Activated T-helper 17 cell treated with anti-CD3 and anti-CD28 coated beads, Interleukin-2, amount 50 U/mL, for 72 hours (primary cell): ENCODE measurements around the gene WWC2. TPM values are rescaled to one million over a fixed set of nuclear protein-coding genes. Genes with fewer than 3 reads are reported as not detected.
A peak's percentile ranks its signal among the peaks of the same experiment; 100 is the strongest.

ENCODE experiments used
- ATAC-seq: fragments of 150-1000 bp; cut with Tn5 transposase; replicated peaks from 2 replicates; pipeline ENCODE4 v1.10.0; 2021; ENCODE audit warnings: mild to moderate bottlenecking, moderate library complexity
- H3K27ac Mint-ChIP-seq: one replicate; pipeline ENCODE4 v1.8.0; 2022; ENCODE audit warnings: mixed read lengths
- H3K27me3 Mint-ChIP-seq: one replicate; pipeline ENCODE4 v1.8.0; 2022; ENCODE audit warnings: mixed read lengths
- H3K36me3 Mint-ChIP-seq: one replicate; pipeline ENCODE4 v1.8.0; 2022; ENCODE audit warnings: low read depth, mild to moderate bottlenecking, mixed read lengths
- H3K4me1 Mint-ChIP-seq: one replicate; pipeline ENCODE4 v1.8.0; 2022; ENCODE audit warnings: mixed read lengths
- H3K4me3 Mint-ChIP-seq: one replicate; pipeline ENCODE4 v1.8.0; 2022; ENCODE audit warnings: mild to moderate bottlenecking, mixed read lengths
- H3K9me3 Mint-ChIP-seq: one replicate; pipeline ENCODE4 v1.8.0; 2022; ENCODE audit warnings: mixed read lengths
- total RNA-seq, 2 donors: library from RNA; stranded (reverse); gene quantifications; one replicate each; pipeline ENCODE4 v1.2.3, GENCODE V29; 2022

Gene WWC2
- total RNA-seq, 2 donors from 2014 or later: 0.76 to 11.9 TPM

- no peak overlapping the region for H3K27ac Mint-ChIP-seq
- no peaks in the 10 kb centered on the region for H3K36me3 Mint-ChIP-seq
- no peaks in the 10 kb centered on the region for H3K9me3 Mint-ChIP-seq
- H3K4me3 Mint-ChIP-seq: no peak overlapping the region
- no peaks in the 10 kb centered on the region for H3K27me3 Mint-ChIP-seq
- H3K4me1 Mint-ChIP-seq: peaks cover 3% of the 10 kb centered on the region
- no peak for ATAC-seq
Observed at GRCh38 chr4:183158062-183158461, 59.0 kb downstream of the WWC2 start.

DNA sequence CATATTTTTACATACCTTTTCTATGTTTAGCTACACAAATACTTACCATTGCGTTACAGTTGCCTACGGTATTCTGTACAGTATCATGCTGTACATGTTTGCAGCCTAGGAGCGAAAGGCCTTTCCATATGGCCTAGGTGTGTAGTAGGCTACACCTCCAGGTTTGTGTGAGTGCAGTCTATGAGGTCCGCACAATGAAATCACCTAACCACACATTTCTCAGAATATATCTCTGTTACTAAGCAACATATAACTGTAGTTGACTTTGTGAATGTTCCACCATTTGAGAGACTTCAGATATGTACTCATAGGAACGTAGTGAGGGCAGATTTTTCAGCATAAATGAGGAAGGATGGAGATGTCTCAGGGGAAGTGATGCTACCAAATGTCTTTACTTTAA lies 62.6 kb downstream of the WWC2 start:
- peak; percentile 76 for ATAC-seq
- H3K4me1 Mint-ChIP-seq: peaks cover 8% of the 10 kb centered on the region

DNA sequence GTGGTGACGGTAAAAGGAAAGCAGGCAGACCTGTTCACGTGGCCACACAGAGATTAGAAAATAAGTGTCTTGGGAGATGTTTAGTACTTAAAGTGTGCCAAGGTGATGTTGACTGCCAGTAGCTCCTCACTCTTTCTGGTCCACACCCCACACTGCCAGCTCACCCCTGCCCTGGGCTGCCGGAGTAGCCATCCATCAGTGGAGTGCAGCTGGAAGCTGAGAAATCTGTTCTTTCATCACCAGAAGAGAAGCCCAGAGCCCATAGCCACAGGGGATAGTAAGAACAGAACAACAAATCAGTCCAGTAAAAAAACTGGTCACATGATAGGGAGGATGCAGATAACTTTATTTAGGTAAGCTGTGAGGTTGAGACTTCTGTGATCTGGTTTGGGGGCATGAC lies 64.1 kb downstream of the WWC2 start:
- Mint-ChIP-seq H3K27ac (no peak overlapping the region), H3K4me1 (peaks cover 5% of the 10 kb centered on the region), H3K27me3 (peaks cover 8% of the 10 kb centered on the region), H3K36me3 (no peaks in the 10 kb centered on the region), H3K4me3 (no peak overlapping the region), H3K9me3 (no peaks in the 10 kb centered on the region)
- ATAC-seq: no peak

More for the DNA sequence above, 62.6 kb downstream of the WWC2 start:
- no peak overlapping the region for H3K27ac Mint-ChIP-seq
- no peaks in the 10 kb centered on the region for H3K36me3 Mint-ChIP-seq
- H3K9me3 Mint-ChIP-seq: no peaks in the 10 kb centered on the region
- H3K4me3 Mint-ChIP-seq: no peak overlapping the region
- H3K27me3 Mint-ChIP-seq: peaks cover under 1% of the 10 kb centered on the region

- Mint-ChIP-seq H3K27ac (no peak overlapping the region), H3K36me3 (no peaks in the 10 kb centered on the region), H3K4me3 (no peak overlapping the region), H3K27me3 (peaks cover 8% of the 10 kb centered on the region), H3K9me3 (no peaks in the 10 kb centered on the region), H3K4me1 (peaks cover 5% of the 10 kb centered on the region)
- no peak for ATAC-seq
Observed at GRCh38 chr4:183164963-183165362, 65.9 kb downstream of the WWC2 start.

GRCh38 chr4:183165376-183165775 lies 66.3 kb downstream of the WWC2 start:
- no peak for ATAC-seq
- Mint-ChIP-seq H3K4me3 (no peak overlapping the region), H3K27me3 (peaks cover 8% of the 10 kb centered on the region), H3K36me3 (no peaks in the 10 kb centered on the region), H3K4me1 (peaks cover 5% of the 10 kb centered on the region), H3K9me3 (no peaks in the 10 kb centered on the region), H3K27ac (no peak overlapping the region)

GRCh38 chr4:183170894-183171293 lies 71.8 kb downstream of the WWC2 start:
- peaks cover 8% of the 10 kb centered on the region for H3K27me3 Mint-ChIP-seq
- no peak overlapping the region for H3K27ac Mint-ChIP-seq
- no peaks in the 10 kb centered on the region for H3K4me1 Mint-ChIP-seq
- no peaks in the 10 kb centered on the region for H3K36me3 Mint-ChIP-seq
- no peaks in the 10 kb centered on the region for H3K9me3 Mint-ChIP-seq
- no peak for ATAC-seq
- H3K4me3 Mint-ChIP-seq: no peak overlapping the region

DNA sequence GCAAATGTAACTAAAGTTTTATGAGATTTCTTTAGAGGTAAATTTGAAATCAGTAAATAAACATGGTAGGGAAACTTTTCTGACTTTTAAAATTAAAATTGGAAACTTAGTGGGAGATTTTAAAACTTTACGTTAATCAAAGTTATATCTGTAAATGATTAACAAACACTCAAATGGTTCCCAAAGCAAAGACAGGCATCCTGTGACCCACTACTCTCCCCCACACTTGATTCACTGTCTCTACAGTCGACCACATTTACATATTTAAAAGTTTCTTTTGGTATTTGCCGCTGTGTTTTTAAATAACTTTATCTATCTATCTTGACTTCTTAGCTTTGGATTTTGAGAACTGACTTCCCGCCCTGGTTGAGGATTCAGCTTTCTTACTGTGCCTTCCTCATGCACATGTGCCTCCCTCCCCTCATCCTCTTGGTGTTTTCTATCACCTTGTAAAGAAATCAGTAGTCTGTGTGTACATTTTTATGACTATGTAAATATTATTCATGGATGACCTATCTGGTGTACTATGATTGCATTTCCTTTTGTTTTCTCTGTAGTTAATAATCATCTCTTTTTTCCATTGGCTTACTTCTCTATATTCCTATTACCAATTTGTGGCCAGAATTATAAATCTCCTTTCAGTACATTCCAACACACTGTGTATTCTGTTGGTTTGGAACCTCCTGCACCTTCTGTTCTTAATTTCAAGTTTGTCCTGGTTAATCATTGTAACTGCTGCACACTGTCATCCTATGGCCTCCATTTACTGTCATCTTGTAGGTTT lies 72.6 kb downstream of the WWC2 start:
- Mint-ChIP-seq H3K27me3 (peaks cover 7% of the 10 kb centered on the region), H3K27ac (no peak overlapping the region), H3K4me1 (no peaks in the 10 kb centered on the region), H3K9me3 (no peaks in the 10 kb centered on the region), H3K4me3 (no peak overlapping the region), H3K36me3 (no peaks in the 10 kb centered on the region)
- ATAC-seq: no peak

GRCh38 chr4:183172881-183173280 lies 73.8 kb downstream of the WWC2 start:
- ATAC-seq: no peak
- Mint-ChIP-seq H3K9me3 (no peaks in the 10 kb centered on the region), H3K27ac (no peak overlapping the region), H3K36me3 (no peaks in the 10 kb centered on the region), H3K4me1 (no peaks in the 10 kb centered on the region), H3K4me3 (no peak overlapping the region), H3K27me3 (no peaks in the 10 kb centered on the region)

GRCh38 chr4:183173580-183174526 lies 74.8 kb downstream of the WWC2 start:
- Mint-ChIP-seq H3K4me3 (no peak overlapping the region), H3K27ac (no peak overlapping the region), H3K27me3 (no peaks in the 10 kb centered on the region), H3K9me3 (no peaks in the 10 kb centered on the region), H3K36me3 (no peaks in the 10 kb centered on the region), H3K4me1 (no peaks in the 10 kb centered on the region)
- no peak for ATAC-seq

GRCh38 chr4:183175631-183176232 lies 76.7 kb downstream of the WWC2 start:
- H3K27ac Mint-ChIP-seq: no peak overlapping the region
- ATAC-seq: no peak
- H3K36me3 Mint-ChIP-seq: no peaks in the 10 kb centered on the region
- H3K9me3 Mint-ChIP-seq: no peaks in the 10 kb centered on the region
- H3K4me1 Mint-ChIP-seq: peaks cover 7% of the 10 kb centered on the region
- no peak overlapping the region for H3K4me3 Mint-ChIP-seq
- H3K27me3 Mint-ChIP-seq: peaks cover 11% of the 10 kb centered on the region

- Mint-ChIP-seq H3K27ac (no peak overlapping the region), H3K27me3 (peaks cover 13% of the 10 kb centered on the region), H3K36me3 (no peaks in the 10 kb centered on the region), H3K4me3 (no peak overlapping the region), H3K9me3 (no peaks in the 10 kb centered on the region), H3K4me1 (peaks cover 7% of the 10 kb centered on the region)
- no peak for ATAC-seq
Observed at GRCh38 chr4:183177001-183177400, 77.9 kb downstream of the WWC2 start.

- no peak overlapping the region for H3K4me3 Mint-ChIP-seq
- H3K27ac Mint-ChIP-seq: no peak overlapping the region
- H3K27me3 Mint-ChIP-seq: peaks cover 13% of the 10 kb centered on the region
- no peaks in the 10 kb centered on the region for H3K36me3 Mint-ChIP-seq
- ATAC-seq: no peak
- peaks cover 10% of the 10 kb centered on the region for H3K4me1 Mint-ChIP-seq
- H3K9me3 Mint-ChIP-seq: no peaks in the 10 kb centered on the region
Observed at GRCh38 chr4:183178201-183178600, 79.1 kb downstream of the WWC2 start.

DNA sequence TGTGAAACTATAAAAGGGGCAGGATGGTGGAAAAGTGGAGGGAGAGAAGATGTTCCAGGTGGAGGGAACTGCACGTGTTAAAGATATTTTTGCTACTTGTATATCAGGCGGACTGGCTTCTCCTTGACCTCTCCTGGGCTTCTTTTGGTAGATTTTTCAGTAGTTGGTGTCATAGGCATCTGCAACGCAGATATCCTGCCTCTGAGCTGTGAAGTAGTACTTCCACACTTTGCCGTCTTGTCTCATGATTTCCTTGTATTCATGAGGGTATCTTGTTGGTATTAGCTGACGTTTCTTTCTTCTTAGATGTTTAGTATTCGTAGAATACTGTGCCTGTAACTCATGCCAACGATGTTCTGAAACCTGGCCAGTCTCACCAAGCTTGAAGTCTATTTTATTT lies 81.0 kb downstream of the WWC2 start:
- H3K27ac Mint-ChIP-seq: no peak overlapping the region
- ATAC-seq: no peak
- no peaks in the 10 kb centered on the region for H3K36me3 Mint-ChIP-seq
- no peaks in the 10 kb centered on the region for H3K9me3 Mint-ChIP-seq
- peaks cover 26% of the 10 kb centered on the region for H3K4me1 Mint-ChIP-seq
- H3K4me3 Mint-ChIP-seq: no peak overlapping the region
- peaks cover 13% of the 10 kb centered on the region for H3K27me3 Mint-ChIP-seq

DNA sequence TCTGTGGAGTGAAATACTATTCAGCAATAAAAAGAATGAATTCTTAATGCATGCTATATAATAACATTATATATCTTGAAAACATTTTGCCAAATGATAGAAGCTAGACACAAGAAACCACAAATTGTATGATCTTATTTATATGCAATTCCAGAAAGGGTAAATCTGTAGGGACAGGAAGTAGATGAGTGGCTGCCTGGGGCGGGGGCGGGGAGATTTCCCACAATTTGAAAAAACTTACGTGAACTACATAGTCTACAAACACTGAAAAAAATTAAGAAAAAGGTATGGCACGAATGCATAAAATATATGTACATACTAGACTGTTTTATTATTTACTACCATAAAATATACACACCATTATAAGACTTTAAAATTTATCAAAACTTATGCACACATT lies 81.6 kb downstream of the WWC2 start:
- Mint-ChIP-seq H3K4me3 (no peak overlapping the region), H3K27ac (no peak overlapping the region), H3K36me3 (no peaks in the 10 kb centered on the region), H3K9me3 (no peaks in the 10 kb centered on the region), H3K4me1 (peaks cover 26% of the 10 kb centered on the region), H3K27me3 (peaks cover 13% of the 10 kb centered on the region)
- no peak for ATAC-seq
